Psoas muscle (tissue), 8 donors: ENCODE measurements around the gene LTBP1. TPM values are rescaled to one million over a fixed set of nuclear protein-coding genes. Genes with fewer than 3 reads are reported as not detected.

Experiments used
- ATAC-seq, 4 donors: fragments of 200-7000 bp; cut with Tn5 transposase; one replicate each; pipeline ENCODE4 v1.9.1; 2020; ENCODE audit warnings: moderate library complexity in 3 of 4, mild to moderate bottlenecking in 2 of 4
- DNase-seq, 2 donors: peaks; one replicate each; pipeline ENCODE4 v3.0.0-alpha.2; 2020
- H3K27ac ChIP-seq: fragments of 200-600 bp; one replicate; pipeline ENCODE4 v1.8.0; 2022
- H3K27me3 ChIP-seq, 3 donors: fragments of 200-600 bp in 1 of 3; one replicate each; pipeline versions ENCODE4 v1.6.1 to v1.8.0; 2013 to 2022; ENCODE audit warnings: low read length in 2 of 3, mild to moderate bottlenecking in 2 of 3, moderate library complexity in 1 of 3; ENCODE audit not compliant: insufficient read depth in 3 of 3
- H3K36me3 ChIP-seq, 2 donors: fragments of 200-600 bp in 1 of 2; one replicate each; pipeline versions ENCODE4 v1.6.1 to v1.8.0; 2013 to 2022; ENCODE audit warnings: low read depth in 1 of 2, mild to moderate bottlenecking in 1 of 2, moderate library complexity in 1 of 2; ENCODE audit not compliant: insufficient read depth in 1 of 2
- H3K4me1 ChIP-seq: fragments of 200-600 bp; one replicate; pipeline ENCODE4 v1.8.0; 2022
- H3K4me3 ChIP-seq: fragments of 200-600 bp; one replicate; pipeline ENCODE4 v1.8.0; 2022; ENCODE audit warnings: mild to moderate bottlenecking
- H3K9me3 ChIP-seq: fragments of 200-600 bp; one replicate; pipeline ENCODE4 v1.8.0; 2022
- CTCF ChIP-seq: fragments of 200-600 bp; IDR thresholded peaks from one replicate; pipeline ENCODE4 v1.8.0; 2022; ENCODE audit warnings: antibody characterized with exemption
- WGBS, 3 donors: extraction: QIAGEN DNeasy Blood & Tissue Kit; methylation state at CpG; one replicate each; pipeline versions ENCODE4 v1.1.6 to v1.1.7; 2013; 5-methylcytosine and 5-hydroxymethylcytosine counted together
- intact Hi-C, 2 donors: fragments of 100-400 bp; cut with DNase I; formaldehyde crosslinking; loops; one replicate each; pipeline versions ENCODE4 v1.11.0 to v1.14.2; 2022
- polyA plus RNA-seq, 3 donors: library from polyadenylated mRNA; stranded (reverse); fragments of 200-250 nt; gene quantifications; one replicate each; pipeline ENCODE4 v1.2.3, GENCODE V29; 2013
- total RNA-seq, 4 donors: library from RNA; stranded (reverse); fragmentation: NEBNext Ultra II Directional in 2 of 4; extraction: Animal tissue kit (Norgen Biotek cat#: 25700) in 2 of 4; gene quantifications; one replicate each; pipeline versions ENCODE4 v1.2.1 to v1.2.4, GENCODE V29; 2021 to 2023
- donor health status: healthy with polysubstance abuse.
- donor health status: DM: no; HTN: no; CAD: no; lungs with moderate emphysema.
- donor health status: Bipolar disorder and iron deficiency.
- donor health status: healthy.
- donor health status: DM: yes; HTN: yes; CAD: no.
- donor health status: DM: no; HTN: no; CAD: no.
- donor health status: DM: no; HTN: no; CAD: no.
- donor health status: DM: yes; HTN: yes; CAD: no.

LTBP1 gene
- total and polyA plus RNA-seq, 7 donors: 5.9 to 26.8 (median 9.5) TPM

GRCh38 chr2:33005057-33005456 lies 58.3 kb downstream of the LTBP1 start:
- H3K4me1 ChIP-seq: no peaks in the 10 kb centered on the region
- no peaks in the 10 kb centered on the region for H3K36me3 ChIP-seq
- no peak overlapping the region for H3K27ac ChIP-seq
- peak in 2 of 4 donors; percentile 24 to 33 for ATAC-seq
- TF ChIP-seq CTCF: no peak
- 67 to 87% (median 82%) methylated on average over 2 of the region's 2 CpGs for WGBS, 3 donors
- H3K9me3 ChIP-seq: no peaks in the 10 kb centered on the region
- intact Hi-C loops: no loop called here
- H3K27me3 ChIP-seq: no peaks in the 10 kb centered on the region
- H3K4me3 ChIP-seq: no peak overlapping the region
- no peak for DNase-seq

- 73 to 75% (median 73%) methylated on average over 1 of the region's 1 CpG for WGBS, 3 donors
- peak in 2 of 4 donors; percentile 30 to 46 for ATAC-seq
Measured at GRCh38 chr2:33008716-33009115, 62.0 kb downstream of the LTBP1 start.

GRCh38 chr2:33009249-33009648 lies 62.5 kb downstream of the LTBP1 start:
- peaks cover 5% of the 10 kb centered on the region for H3K4me1 ChIP-seq
- DNase-seq (no peak), ATAC-seq (no peak)
- WGBS, 3 donors: 97 to 98% (median 97%) methylated on average over 3 of the region's 3 CpGs
- H3K27ac ChIP-seq: no peak overlapping the region
- no peak for TF ChIP-seq CTCF
- H3K27me3 ChIP-seq: no peaks in the 10 kb centered on the region
- H3K36me3 ChIP-seq: no peaks in the 10 kb centered on the region
- no peak overlapping the region for H3K4me3 ChIP-seq
- intact Hi-C loops: no loop called here
- H3K9me3 ChIP-seq: no peaks in the 10 kb centered on the region

More at GRCh38 chr2:33008716-33009115, 62.0 kb downstream of the LTBP1 start:
- TF ChIP-seq CTCF: no peak
- DNase-seq: no peak
- intact Hi-C loops: no loop called here
- no peaks in the 10 kb centered on the region for H3K36me3 ChIP-seq
- H3K4me1 ChIP-seq: no peaks in the 10 kb centered on the region
- H3K4me3 ChIP-seq: no peak overlapping the region
- no peak overlapping the region for H3K27ac ChIP-seq
- no peaks in the 10 kb centered on the region for H3K27me3 ChIP-seq
- no peaks in the 10 kb centered on the region for H3K9me3 ChIP-seq

DNA sequence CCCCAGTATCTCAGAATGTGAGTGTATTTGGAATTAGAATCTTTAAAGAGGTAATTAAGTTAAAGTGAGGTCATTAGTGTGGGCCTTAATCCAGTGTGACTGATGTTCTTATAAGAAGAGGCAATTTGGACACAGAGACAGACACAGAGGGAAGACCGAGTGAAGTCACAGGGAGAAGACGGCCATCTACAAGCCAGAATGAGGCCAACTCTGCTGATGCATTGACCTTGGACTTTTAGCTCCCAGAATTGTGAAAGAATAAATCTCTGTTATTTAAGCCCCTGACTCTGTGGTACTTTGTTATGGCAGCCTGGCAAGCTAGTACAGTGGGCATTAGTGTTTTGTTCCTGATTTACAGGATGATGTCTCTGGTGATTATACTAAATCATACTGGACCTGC lies 64.6 kb downstream of the LTBP1 start:
- TF ChIP-seq CTCF: no peak
- 77 to 98% (median 89%) methylated on average over 2 of the region's 2 CpGs for WGBS, 3 donors
- intact Hi-C loops: loop anchor here in 1 of 2 donors (5.0 kb wide), 1 partner anchor 64 kb away; the partner anchor contains the start of gene LTBP1
- no peak overlapping the region for H3K4me3 ChIP-seq
- no peak for ATAC-seq
- no peak overlapping the region for H3K27ac ChIP-seq
- peaks cover 13% of the 10 kb centered on the region for H3K4me1 ChIP-seq
- H3K36me3 ChIP-seq: no peaks in the 10 kb centered on the region
- no peaks in the 10 kb centered on the region for H3K27me3 ChIP-seq
- DNase-seq: no peak
- no peaks in the 10 kb centered on the region for H3K9me3 ChIP-seq

GRCh38 chr2:33011941-33012340 lies 65.2 kb downstream of the LTBP1 start:
- no peak for TF ChIP-seq CTCF
- no peak for DNase-seq
- H3K36me3 ChIP-seq: no peaks in the 10 kb centered on the region
- no peaks in the 10 kb centered on the region for H3K27me3 ChIP-seq
- H3K4me3 ChIP-seq: no peak overlapping the region
- H3K4me1 ChIP-seq: peaks cover 13% of the 10 kb centered on the region
- no peak for ATAC-seq
- intact Hi-C loops: loop anchor here in 1 of 2 donors (5.0 kb wide), 1 partner anchor 65 kb away; the partner anchor contains the start of gene LTBP1
- 89 to 92% (median 89%) methylated on average over 3 of the region's 3 CpGs for WGBS, 3 donors
- no peaks in the 10 kb centered on the region for H3K9me3 ChIP-seq
- no peak overlapping the region for H3K27ac ChIP-seq
